ENCODE results near the gene TMEM43. TPM values are rescaled to one million over a fixed set of nuclear protein-coding genes. Genes with fewer than 3 reads are reported as not detected.

TMEM43 gene
- total and polyA plus RNA-seq, 2 of the 13 experiments (the other 11 are each of a cell fraction or from before 2014, with no cell fraction given) = 48.9 to 50.5 TPM

GRCh38 chr3:14124223-14124614 is 633 bp upstream of the TMEM43 start (continued):
- TF ChIP-seq ATF2 (CRISPR knock-in tag; IDR thresholded peaks at IDR 0.05) (no peak), ZNF567 (CRISPR knock-in tag; IDR thresholded peaks at IDR 0.05; ENCODE audit: borderline replicate concordance) (no peak), RFXAP (CRISPR knock-in tag; IDR thresholded peaks at IDR 0.05; ENCODE audit: borderline replicate concordance) (no peak), ZNF772 (CRISPR knock-in tag; IDR thresholded peaks at IDR 0.05) (no peak), ZNF121 (CRISPR knock-in tag; IDR thresholded peaks at IDR 0.05) (peak; percentile 34; the same call in 1 of the 2 replicates), ZBTB8A (CRISPR knock-in tag; IDR thresholded peaks at IDR 0.05; ENCODE audit: borderline replicate concordance, low read depth) (no peak), EEA1 (CRISPR knock-in tag; IDR thresholded peaks at IDR 0.05; ENCODE audit: borderline replicate concordance) (0 out of 2 replicates have a peak, but pooled peaks have one; percentile 9), GABPA (IDR thresholded peaks at IDR 0.05; ENCODE audit: low read depth, low read length) (peak; percentile 79), GABPA (CRISPR knock-in tag; IDR thresholded peaks at IDR 0.05; ENCODE audit: low read depth) (peak; percentile 87), ZFP62 (CRISPR knock-in tag; IDR thresholded peaks at IDR 0.05) (no peak), DNMT3B (CRISPR knock-in tag; conservative IDR thresholded peaks at IDR 0.05) (no peak), ZNF761 (CRISPR knock-in tag; conservative IDR thresholded peaks at IDR 0.05) (no peak), AGO2 (optimal IDR thresholded peaks at IDR 0.05; ENCODE audit: low read depth, low read length) (peak; percentile 75), ASH2L (IDR thresholded peaks at IDR 0.05; ENCODE audit: insufficient read length, low read depth, low read length) (peak; percentile 50), ZNF75D (CRISPR knock-in tag; IDR thresholded peaks at IDR 0.05; ENCODE audit: borderline replicate concordance) (peak; percentile 34; the same call in 1 of the 2 replicates), KLF13 (CRISPR knock-in tag; IDR thresholded peaks at IDR 0.05) (no peak), ZSCAN9 (CRISPR knock-in tag; IDR thresholded peaks at IDR 0.05; ENCODE audit: borderline replicate concordance) (peak; percentile 34; the same call in 1 of the 2 replicates), ZNF766 (CRISPR knock-in tag; IDR thresholded peaks at IDR 0.05; ENCODE audit: borderline replicate concordance) (no peak), GATAD2A (CRISPR knock-in tag; IDR thresholded peaks at IDR 0.05) (0 out of 2 replicates have a peak, but pooled peaks have one; percentile 14)
- TF ChIP-seq, protein P1, sequence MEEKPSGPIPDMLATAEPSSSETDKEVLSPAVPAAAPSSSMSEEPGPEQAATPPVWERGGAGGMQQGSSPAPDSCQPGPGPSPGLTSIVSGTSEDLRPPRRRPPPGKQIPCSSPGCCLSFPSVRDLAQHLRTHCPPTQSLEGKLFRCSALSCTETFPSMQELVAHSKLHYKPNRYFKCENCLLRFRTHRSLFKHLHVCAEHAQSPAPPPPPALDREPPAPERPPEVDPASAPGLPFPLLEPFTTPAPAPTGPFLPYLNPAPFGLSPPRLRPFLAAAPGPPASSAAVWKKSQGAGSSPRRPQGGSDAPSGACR (CRISPR knock-in tag; IDR thresholded peaks at IDR 0.05) = no peak
- TF ChIP-seq, protein P2, sequence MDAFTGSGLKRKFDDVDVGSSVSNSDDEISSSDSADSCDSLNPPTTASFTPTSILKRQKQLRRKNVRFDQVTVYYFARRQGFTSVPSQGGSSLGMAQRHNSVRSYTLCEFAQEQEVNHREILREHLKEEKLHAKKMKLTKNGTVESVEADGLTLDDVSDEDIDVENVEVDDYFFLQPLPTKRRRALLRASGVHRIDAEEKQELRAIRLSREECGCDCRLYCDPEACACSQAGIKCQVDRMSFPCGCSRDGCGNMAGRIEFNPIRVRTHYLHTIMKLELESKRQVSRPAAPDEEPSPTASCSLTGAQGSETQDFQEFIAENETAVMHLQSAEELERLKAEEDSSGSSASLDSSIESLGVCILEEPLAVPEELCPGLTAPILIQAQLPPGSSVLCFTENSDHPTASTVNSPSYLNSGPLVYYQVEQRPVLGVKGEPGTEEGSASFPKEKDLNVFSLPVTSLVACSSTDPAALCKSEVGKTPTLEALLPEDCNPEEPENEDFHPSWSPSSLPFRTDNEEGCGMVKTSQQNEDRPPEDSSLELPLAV (CRISPR knock-in tag; conservative IDR thresholded peaks at IDR 0.05; ENCODE audit: low read depth) = no peak
